Muscle of arm (tissue), 12 donors: ENCODE results near the gene UBE2V1. TPM values are rescaled to one million over a fixed set of nuclear protein-coding genes. Genes with fewer than 3 reads are reported as not detected.
"Not testable (repeated sequence)": the region's sequence is repeated elsewhere in the genome, so short reads cannot be mapped to it uniquely, and the experiment has no call there.

Experiments used
- DNase-seq: peaks from one replicate; pipeline ENCODE4 v3.0.0-alpha.2; 2013
- polyA plus RNA-seq, 12 donors: library from polyadenylated mRNA; unstranded; fragments of 120-200 nt; gene quantifications; one replicate each; pipeline ENCODE4 v1.2.1, GENCODE V29; 2013; ENCODE audit not compliant: insufficient read length in 12 of 12

Gene UBE2V1
- polyA plus RNA-seq, 12 donors, result 103 to 227 (median 132) TPM

GRCh38 chr20:50120935-50121693, 8.2 kb upstream of the UBE2V1 start:
- DNase-seq, result no peak

GRCh38 chr20:50118203-50118602, 5.3 kb upstream of the UBE2V1 start:
- DNase-seq, result no peak

GRCh38 chr20:50116368-50116999, 3.5 kb upstream of the UBE2V1 start:
- no peak for DNase-seq

GRCh38 chr20:50115591-50116367, 2.8 kb upstream of the UBE2V1 start:
- DNase-seq, result peak; percentile 99

GRCh38 chr20:50115041-50115512, 2.1 kb upstream of the UBE2V1 start:
- DNase-seq, result no peak

- no peak for DNase-seq
Observed at GRCh38 chr20:50113420-50114224, 672 bp upstream of the UBE2V1 start.

GRCh38 chr20:50111829-50112495, 988 bp downstream of the UBE2V1 start:
- DNase-seq, result no peak

- DNase-seq, result no peak
Observed at GRCh38 chr20:50111120-50111828, 1.7 kb downstream of the UBE2V1 start.

GRCh38 chr20:50110141-50111047, 2.6 kb downstream of the UBE2V1 start:
- no peak for DNase-seq

- no peak for DNase-seq
Observed at GRCh38 chr20:50108556-50109235, 4.3 kb downstream of the UBE2V1 start.

- no peak for DNase-seq
Observed at GRCh38 chr20:50107796-50108331, 5.1 kb downstream of the UBE2V1 start.

- no peak for DNase-seq
Observed at GRCh38 chr20:50107086-50107660, 5.8 kb downstream of the UBE2V1 start.

- not testable (repeated sequence) for DNase-seq
Observed at GRCh38 chr20:50106669-50107068, 6.3 kb downstream of the UBE2V1 start.

- DNase-seq, result not testable (repeated sequence)
Observed at GRCh38 chr20:50103464-50104107, 9.4 kb downstream of the UBE2V1 start.

- not testable (repeated sequence) for DNase-seq
Observed at GRCh38 chr20:50102551-50102950, 10.4 kb downstream of the UBE2V1 start.

- DNase-seq, result no peak
Observed at GRCh38 chr20:50101887-50102286, 11.1 kb downstream of the UBE2V1 start.

- DNase-seq, result no peak
Observed at GRCh38 chr20:50101281-50101680, 11.7 kb downstream of the UBE2V1 start.
